Measurements from ENCODE around the gene FSTL4.
"Not testable (repeated sequence)": the region's sequence is repeated elsewhere in the genome, so short reads cannot be mapped to it uniquely, and the experiment has no call there.

Gene FSTL4

GRCh38 chr5:133400120-133400519, 212.2 kb downstream of the FSTL4 start:
- no peak for DNase-seq

GRCh38 chr5:133399247-133399891, 213.0 kb downstream of the FSTL4 start:
- no peak for DNase-seq

- DNase-seq = no peak
Measured at GRCh38 chr5:133398646-133399101, 213.7 kb downstream of the FSTL4 start.

- DNase-seq = no peak
Measured at GRCh38 chr5:133397990-133398645, 214.2 kb downstream of the FSTL4 start.

GRCh38 chr5:133397348-133397747, 215.0 kb downstream of the FSTL4 start:
- DNase-seq = no peak

DNA sequence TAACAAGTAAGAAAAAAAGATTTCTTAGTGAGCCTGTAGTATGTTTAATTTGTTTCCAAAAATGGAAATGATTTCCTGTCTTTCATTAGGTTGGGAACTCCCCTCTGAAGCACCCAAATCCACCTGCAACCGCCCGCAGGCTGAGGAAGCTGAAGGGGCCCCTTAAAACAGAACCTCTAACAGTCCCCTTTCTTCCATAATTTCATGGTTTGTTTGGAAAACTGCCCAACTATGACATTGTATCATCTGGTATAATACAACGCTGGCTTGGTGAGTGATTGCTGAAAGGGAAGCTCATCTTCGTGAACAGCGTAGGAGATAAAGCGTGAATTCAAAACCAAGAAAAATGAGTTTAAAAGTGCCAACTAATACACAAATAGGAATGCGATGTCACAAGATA, 215.5 kb downstream of the FSTL4 start:
- no peak for DNase-seq

GRCh38 chr5:133396187-133396741, 216.1 kb downstream of the FSTL4 start:
- DNase-seq = no peak

- not testable (repeated sequence) for DNase-seq
Measured at GRCh38 chr5:133395207-133395606, 217.1 kb downstream of the FSTL4 start.

GRCh38 chr5:133394477-133394817, 217.9 kb downstream of the FSTL4 start:
- DNase-seq = not testable (repeated sequence)

GRCh38 chr5:133393776-133394476, 218.4 kb downstream of the FSTL4 start:
- no peak for DNase-seq

DNA sequence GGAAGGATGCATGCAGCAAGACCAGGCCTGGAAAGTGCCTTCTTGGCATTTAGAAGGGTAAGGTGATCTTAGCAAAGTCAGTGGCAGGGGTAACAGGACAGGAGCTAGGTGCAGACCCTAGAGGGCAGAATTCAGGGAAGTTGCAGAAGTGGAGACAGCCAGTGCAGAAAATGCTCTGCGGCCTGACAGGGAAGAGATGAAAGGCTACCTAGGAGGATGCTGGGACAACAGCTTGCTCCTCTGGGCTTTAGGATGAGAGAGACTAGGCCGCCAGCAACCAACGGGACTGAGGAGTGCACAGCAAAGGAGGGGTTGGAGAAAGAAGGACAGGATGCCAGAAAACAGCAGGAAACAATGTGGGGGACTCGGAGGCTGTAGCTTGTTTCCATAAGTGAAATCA, 219.9 kb downstream of the FSTL4 start:
- no peak for DNase-seq

GRCh38 chr5:133391354-133392136, 220.8 kb downstream of the FSTL4 start:
- DNase-seq = no peak

DNA sequence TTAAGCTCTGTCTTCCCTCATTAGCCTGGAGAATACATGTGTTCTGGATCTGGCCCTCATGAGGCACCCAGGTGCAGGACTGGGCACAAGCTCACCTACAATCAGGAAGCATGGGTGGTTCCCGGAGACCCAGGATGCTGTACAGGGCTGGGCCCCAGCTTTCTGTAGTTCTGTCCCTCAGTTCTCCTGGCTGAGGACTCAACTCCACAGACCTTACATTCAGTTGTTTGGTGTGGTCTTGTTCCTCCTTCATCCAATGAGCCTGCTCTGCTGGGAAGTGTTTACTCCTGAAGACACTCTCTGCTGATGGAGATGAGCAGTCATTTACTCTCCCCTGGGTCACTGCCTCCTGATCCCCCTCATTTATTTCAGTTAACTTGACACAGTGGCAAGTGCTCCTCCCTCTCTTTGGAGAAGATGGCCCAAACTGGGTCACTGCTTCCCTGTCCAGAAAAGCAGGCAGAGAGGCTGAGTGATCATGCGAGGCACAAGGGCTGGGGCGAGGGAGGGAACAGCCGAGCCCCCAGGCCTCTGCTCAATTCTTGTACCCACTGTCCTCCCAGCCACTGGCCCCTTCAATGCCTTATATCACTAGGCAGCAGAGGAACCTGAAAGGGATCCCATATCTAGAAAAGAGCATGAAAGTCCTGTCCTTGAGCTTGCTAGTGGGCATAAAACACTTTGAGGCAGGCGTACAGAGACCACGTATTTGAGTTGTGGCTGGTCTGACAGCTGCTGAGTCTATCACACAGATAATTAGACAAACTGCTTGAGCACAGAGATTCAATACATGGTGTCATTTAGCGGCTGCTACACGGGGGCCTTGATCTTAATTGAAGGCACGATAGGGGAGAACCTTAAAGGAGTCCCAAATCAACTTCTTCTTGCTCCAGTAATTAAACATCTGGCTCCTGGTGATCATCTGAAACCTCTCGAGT, 221.7 kb downstream of the FSTL4 start:
- no peak for DNase-seq

GRCh38 chr5:133389066-133389590, 223.2 kb downstream of the FSTL4 start:
- DNase-seq = no peak

GRCh38 chr5:133387621-133388020, 224.7 kb downstream of the FSTL4 start:
- DNase-seq = no peak

- no peak for DNase-seq
Measured at GRCh38 chr5:133387091-133387490, 225.2 kb downstream of the FSTL4 start.

- DNase-seq = no peak
Measured at GRCh38 chr5:133386662-133387061, 225.7 kb downstream of the FSTL4 start.

GRCh38 chr5:133385346-133385745, 227.0 kb downstream of the FSTL4 start:
- DNase-seq = no peak

GRCh38 chr5:133384903-133385302, 227.4 kb downstream of the FSTL4 start:
- no peak for DNase-seq

DNA sequence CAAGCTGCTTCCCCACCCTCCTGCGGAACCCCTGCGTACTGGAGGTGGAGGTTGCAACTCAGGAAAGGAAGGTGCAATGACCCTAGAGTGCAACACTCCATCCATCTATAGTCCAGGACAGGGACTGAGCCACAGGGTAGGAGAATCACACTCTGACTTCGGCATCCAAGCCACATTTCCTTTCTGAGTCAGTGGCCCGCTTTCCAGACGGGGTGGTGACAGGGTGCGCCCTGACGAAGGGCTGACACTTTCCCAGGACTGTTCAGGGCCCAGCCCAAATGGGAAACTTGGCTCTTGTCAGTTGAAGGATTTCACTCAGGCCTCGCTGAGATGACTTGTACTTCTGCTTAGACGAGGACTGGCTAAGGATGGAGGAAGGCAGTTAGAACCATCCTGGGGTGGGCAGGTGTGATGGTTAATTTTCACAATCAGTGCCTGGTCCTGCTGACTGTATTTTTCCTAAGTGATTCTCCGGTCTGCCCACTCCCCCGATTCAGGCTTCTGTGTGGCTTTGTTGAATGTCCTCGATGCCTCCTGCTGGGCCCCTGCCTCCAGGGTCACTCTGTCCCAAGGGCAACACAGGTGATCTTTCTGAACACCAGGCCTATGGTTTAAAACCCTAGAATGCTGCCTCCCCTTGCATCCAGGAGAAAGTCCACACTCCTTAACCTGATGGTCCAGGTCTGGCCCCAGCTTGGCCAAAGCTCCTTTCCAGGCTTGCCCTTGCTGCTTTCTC, 228.1 kb downstream of the FSTL4 start:
- DNase-seq = no peak

- no peak for DNase-seq
Measured at GRCh38 chr5:133383580-133383939, 228.8 kb downstream of the FSTL4 start.

All from NCI-H2081 (cell line).